CD4-positive, CD25-positive, alpha-beta regulatory T cell (primary cell): ENCODE results near the gene ARF5. TPM values are rescaled to one million over a fixed set of nuclear protein-coding genes. Genes with fewer than 3 reads are reported as not detected.

Experiments
- polyA plus RNA-seq, 4 donors: library from polyadenylated mRNA; unstranded; fragments of 300-500 nt; fragmentation: Illumina TruSeq; gene quantifications; one replicate each; pipeline ENCODE4 v1.2.3, GENCODE V29; 2021
- total RNA-seq: library from RNA; stranded (reverse); gene quantifications from one replicate; pipeline ENCODE4 v1.2.3, GENCODE V29; 2022

ARF5 gene
- total and polyA plus RNA-seq, 5 donors from 2014 or later = 101 to 223 (median 189) TPM

Other genes starting within 250 kb of the ARF5 start
- 81.0 TPM for gene ZNF800, start 195.7 kb upstream of the ARF5 start, total RNA-seq
- gene ZNF800, start 195.7 kb upstream of the ARF5 start, polyA plus RNA-seq = 10 to 100 TPM; 44.8 to 59.5 (median 51.0) TPM
- 40.4 TPM for gene GCC1, start 2.8 kb upstream of the ARF5 start, total RNA-seq
- 10 to 100 TPM; 11.4 to 16.4 (median 15.6) TPM for gene GCC1, start 2.8 kb upstream of the ARF5 start, polyA plus RNA-seq
- 2.7 TPM for gene FSCN3, start 5.3 kb downstream of the ARF5 start, total RNA-seq
- 1 to 10 TPM in 1 of 4 donors, under 1 TPM in 3; 0.63 to 1.3 (median 0.79) TPM for gene FSCN3, start 5.3 kb downstream of the ARF5 start, polyA plus RNA-seq
- gene PAX4, start 29.7 kb downstream of the ARF5 start, total RNA-seq = not detected
- gene PAX4, start 29.7 kb downstream of the ARF5 start, polyA plus RNA-seq = not detected
- gene SND1, start 63.8 kb downstream of the ARF5 start, total RNA-seq = 121 TPM
- 10 to 100 TPM; 84.4 to 87.0 (median 86.8) TPM for gene SND1, start 63.8 kb downstream of the ARF5 start, polyA plus RNA-seq